Natural killer cell (primary cell): ENCODE results near the gene IRAG1. TPM values are rescaled to one million over a fixed set of nuclear protein-coding genes. Genes with fewer than 3 reads are reported as not detected.
A peak's percentile ranks its signal among the peaks of the same experiment; 100 is the strongest.

Experiments
- ATAC-seq, 3 donors: fragments of 150-1000 bp in 2 of 3; fragments of 200-7000 bp in 1 of 3; cut with Tn5 transposase; 1 replicate in 1 of 3; 2 replicates in 2 of 3; pipeline ENCODE4 v1.10.0; 2021; ENCODE audit warnings: mild to moderate bottlenecking in 2 of 3, moderate library complexity in 2 of 3
- DNase-seq, 2 donors: peaks; one replicate each; pipeline versions ENCODE4 v3.0.0 to v3.0.0-alpha.2; 2013 to 2021; ENCODE audit warnings: mixed read lengths in 1 of 2
- H3K27ac ChIP-seq: one replicate; pipeline ENCODE4 v1.5.1; 2013; ENCODE audit warnings: mild to moderate bottlenecking, low read length
- H3K27me3 ChIP-seq: one replicate; pipeline ENCODE4 v1.6.1; 2013; ENCODE audit warnings: low read length; ENCODE audit not compliant: control insufficient read depth, insufficient read depth
- H3K36me3 ChIP-seq: one replicate; pipeline ENCODE4 v1.6.1; 2013; ENCODE audit warnings: low read length; ENCODE audit not compliant: control insufficient read depth, insufficient read depth
- H3K4me1 ChIP-seq: one replicate; pipeline ENCODE4 v1.6.1; 2013; ENCODE audit warnings: low read length; ENCODE audit not compliant: control insufficient read depth, insufficient read depth
- H3K4me3 ChIP-seq: one replicate; pipeline ENCODE4 v1.5.1; 2013; ENCODE audit warnings: low read length
- H3K9me3 ChIP-seq: one replicate; pipeline ENCODE4 v1.6.1; 2013; ENCODE audit warnings: low read length; ENCODE audit not compliant: control insufficient read depth, insufficient read depth
- H3K27ac Mint-ChIP-seq, 2 donors: one replicate each; pipeline ENCODE4 v1.8.0; 2022; ENCODE audit warnings: mild to moderate bottlenecking in 2 of 2, mixed read lengths in 2 of 2, moderate library complexity in 1 of 2
- H3K27me3 Mint-ChIP-seq, 2 donors: one replicate each; pipeline ENCODE4 v1.8.0; 2022; ENCODE audit warnings: low read depth in 2 of 2, mixed read lengths in 2 of 2
- H3K36me3 Mint-ChIP-seq: one replicate; pipeline ENCODE4 v1.8.0; 2022; ENCODE audit warnings: mixed read lengths
- H3K4me1 Mint-ChIP-seq, 2 donors: one replicate each; pipeline ENCODE4 v1.8.0; 2022; ENCODE audit warnings: mixed read lengths in 2 of 2
- H3K4me3 Mint-ChIP-seq: one replicate; pipeline ENCODE4 v1.8.0; 2022; ENCODE audit warnings: mild to moderate bottlenecking, moderate library complexity, mixed read lengths
- H3K9me3 Mint-ChIP-seq, 2 donors: one replicate each; pipeline ENCODE4 v1.8.0; 2022; ENCODE audit warnings: mixed read lengths in 2 of 2
- WGBS: methylation state at CpG from one replicate; pipeline ENCODE4 v1.1.7; 2013; ENCODE audit warnings: missing lambda C conversion rate; ENCODE audit not compliant: insufficient coverage; 5-methylcytosine and 5-hydroxymethylcytosine counted together
- intact Hi-C: fragments of 100-400 bp; cut with micrococcal nuclease; formaldehyde crosslinking; loops from one replicate; pipeline ENCODE4 v1.14.2; 2022
- total RNA-seq, 4 donors: library from RNA; stranded (reverse); fragments of 120-200 nt in 1 of 4; gene quantifications; one replicate each; pipeline versions ENCODE4 v1.2.3 to v1.2.4, GENCODE V29; 2013 to 2022
- TF ChIP-seq, protein P1 (sequence below): fragments of 200-600 bp; IDR thresholded peaks from one replicate; pipeline ENCODE4 v1.8.0; 2022; ENCODE audit warnings: antibody characterized with exemption

The IRAG1 gene
- total RNA-seq, 3 donors from 2014 or later (not counting 1 experiment from before 2014, with no cell fraction given), result 0.50 to 0.54 TPM; not detected in 1

GRCh38 chr11:10653946-10654810 is 39.4 kb downstream of the IRAG1 start:
- no peak overlapping the region for H3K4me3 ChIP-seq
- ATAC-seq, result peak; percentile 82 to 93 (median 83)
- Mint-ChIP-seq H3K4me3 (no peak overlapping the region), H3K36me3 (no peaks in the 10 kb centered on the region), H3K27me3 (no peaks in the 10 kb centered on the region), H3K4me1 (peaks cover 0 to 4% of the 10 kb centered on the region in 2 donors), H3K27ac (no peak overlapping the region), H3K9me3 (no peaks in the 10 kb centered on the region)
- no peak overlapping the region for H3K27ac ChIP-seq
- TF ChIP-seq, protein P1, sequence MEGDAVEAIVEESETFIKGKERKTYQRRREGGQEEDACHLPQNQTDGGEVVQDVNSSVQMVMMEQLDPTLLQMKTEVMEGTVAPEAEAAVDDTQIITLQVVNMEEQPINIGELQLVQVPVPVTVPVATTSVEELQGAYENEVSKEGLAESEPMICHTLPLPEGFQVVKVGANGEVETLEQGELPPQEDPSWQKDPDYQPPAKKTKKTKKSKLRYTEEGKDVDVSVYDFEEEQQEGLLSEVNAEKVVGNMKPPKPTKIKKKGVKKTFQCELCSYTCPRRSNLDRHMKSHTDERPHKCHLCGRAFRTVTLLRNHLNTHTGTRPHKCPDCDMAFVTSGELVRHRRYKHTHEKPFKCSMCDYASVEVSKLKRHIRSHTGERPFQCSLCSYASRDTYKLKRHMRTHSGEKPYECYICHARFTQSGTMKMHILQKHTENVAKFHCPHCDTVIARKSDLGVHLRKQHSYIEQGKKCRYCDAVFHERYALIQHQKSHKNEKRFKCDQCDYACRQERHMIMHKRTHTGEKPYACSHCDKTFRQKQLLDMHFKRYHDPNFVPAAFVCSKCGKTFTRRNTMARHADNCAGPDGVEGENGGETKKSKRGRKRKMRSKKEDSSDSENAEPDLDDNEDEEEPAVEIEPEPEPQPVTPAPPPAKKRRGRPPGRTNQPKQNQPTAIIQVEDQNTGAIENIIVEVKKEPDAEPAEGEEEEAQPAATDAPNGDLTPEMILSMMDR, result peak; percentile 86
- H3K4me1 ChIP-seq, result peaks cover 14% of the 10 kb centered on the region
- no peaks in the 10 kb centered on the region for H3K27me3 ChIP-seq
- intact Hi-C loops, result loop anchor here (1.0 kb wide), 2 partner anchors 241 to 248 kb away; no protein-coding TSS in a partner anchor
- no peaks in the 10 kb centered on the region for H3K9me3 ChIP-seq
- WGBS, result 88% methylated on average over 4 of the region's 4 CpGs
- DNase-seq, result peak in 1 of 2 donors; percentile 80
- H3K36me3 ChIP-seq, result no peaks in the 10 kb centered on the region

GRCh38 chr11:10653261-10653660 is 40.3 kb downstream of the IRAG1 start:
- intact Hi-C loops, result no loop called here
- H3K9me3 ChIP-seq, result no peaks in the 10 kb centered on the region
- H3K27ac Mint-ChIP-seq, result no peak overlapping the region
- no peak overlapping the region for H3K27ac ChIP-seq
- peaks cover 14% of the 10 kb centered on the region for H3K4me1 ChIP-seq
- H3K4me3 Mint-ChIP-seq, result no peak overlapping the region
- no peaks in the 10 kb centered on the region for H3K36me3 Mint-ChIP-seq
- no peaks in the 10 kb centered on the region for H3K4me1 Mint-ChIP-seq
- ATAC-seq, result no peak
- no peak for DNase-seq
- H3K36me3 ChIP-seq, result no peaks in the 10 kb centered on the region
- no peak overlapping the region for H3K4me3 ChIP-seq
- H3K27me3 ChIP-seq, result no peaks in the 10 kb centered on the region
- TF ChIP-seq, protein P1, result no peak
- H3K9me3 Mint-ChIP-seq, result no peaks in the 10 kb centered on the region
- 93% methylated on average over 2 of the region's 2 CpGs for WGBS
- H3K27me3 Mint-ChIP-seq, result no peaks in the 10 kb centered on the region

DNA sequence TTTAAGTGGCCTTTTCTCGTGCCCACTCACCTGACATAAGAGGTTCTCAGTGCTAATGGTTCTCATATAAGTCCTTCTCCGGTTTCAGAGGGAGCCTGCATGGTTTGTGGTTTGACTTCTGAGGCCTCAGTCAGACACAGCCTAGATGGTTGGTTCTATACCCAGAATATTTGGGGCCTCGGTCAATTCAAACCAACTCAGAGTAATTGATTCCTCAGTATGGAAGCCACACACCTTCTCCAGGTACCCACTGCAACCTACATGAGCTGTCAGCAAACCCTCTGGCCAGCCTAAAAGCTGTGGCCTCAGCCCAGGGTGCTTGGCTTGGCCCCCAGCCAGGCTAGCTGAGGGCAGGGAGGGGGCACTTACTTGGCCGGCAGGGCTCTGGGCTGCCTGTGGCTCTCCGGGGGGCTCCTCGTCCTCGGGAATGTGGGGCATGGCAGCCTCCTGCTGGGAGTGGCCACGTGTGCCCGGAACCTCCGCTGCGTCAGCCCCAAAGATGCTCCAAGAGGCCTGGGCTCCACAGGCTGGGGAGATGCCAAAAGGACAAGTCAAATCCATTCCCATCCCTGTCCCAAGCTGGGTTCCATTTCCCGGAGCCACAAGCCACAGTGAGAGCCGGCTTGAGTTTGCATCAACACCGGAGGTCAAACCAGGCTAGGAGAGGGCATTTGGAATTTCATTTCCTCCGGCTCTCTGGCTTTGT is 41.7 kb downstream of the IRAG1 start:
- H3K4me1 Mint-ChIP-seq, result peaks cover 0 to 4% of the 10 kb centered on the region in 2 donors
- no peaks in the 10 kb centered on the region for H3K36me3 Mint-ChIP-seq
- intact Hi-C loops, result no loop called here
- Histone ChIP-seq H3K36me3 (no peaks in the 10 kb centered on the region), H3K4me3 (no peak overlapping the region), H3K9me3 (no peaks in the 10 kb centered on the region), H3K4me1 (peaks cover 4% of the 10 kb centered on the region), H3K27me3 (no peaks in the 10 kb centered on the region), H3K27ac (no peak overlapping the region)
- WGBS, result 77% methylated on average over 15 of the region's 15 CpGs
- no peaks in the 10 kb centered on the region for H3K9me3 Mint-ChIP-seq
- no peak overlapping the region for H3K27ac Mint-ChIP-seq
- H3K4me3 Mint-ChIP-seq, result no peak overlapping the region
- DNase-seq (no peak), ATAC-seq (no peak)
- no peaks in the 10 kb centered on the region for H3K27me3 Mint-ChIP-seq
- TF ChIP-seq, protein P1, result no peak
